ACC112 (cell line): ENCODE measurements around the gene ID4.

Source experiments
- H2AFZ ChIP-seq: fragments of 200-600 bp; sonication (generic); one replicate; pipeline ENCODE4 v1.6.0; 2017; ENCODE audit warnings: antibody characterized with exemption, low read length; ENCODE audit not compliant: unreplicated experiment
- H3K27ac ChIP-seq: fragments of 200-600 bp; sonication (generic); 2 replicates; pipeline ENCODE4 v1.5.1; 2014; ENCODE audit warnings: low read depth, mild to moderate bottlenecking, antibody characterized with exemption, low read length, moderate library complexity
- H3K27me3 ChIP-seq: fragments of 200-600 bp; sonication (generic); 2 replicates; pipeline ENCODE4 v1.6.1; 2014; ENCODE audit warnings: mild to moderate bottlenecking, antibody characterized with exemption, low read length, moderate library complexity, mixed read lengths; ENCODE audit not compliant: insufficient read depth
- H3K36me3 ChIP-seq: fragments of 200-600 bp; sonication (generic); 2 replicates; pipeline ENCODE4 v1.6.1; 2016; ENCODE audit warnings: mild to moderate bottlenecking, antibody characterized with exemption, low read length, moderate library complexity, mixed read lengths; ENCODE audit not compliant: insufficient read depth
- H3K4me1 ChIP-seq: fragments of 200-600 bp; sonication (generic); one replicate; pipeline ENCODE4 v1.6.1; 2016; ENCODE audit warnings: low read length, mixed read lengths; ENCODE audit not compliant: insufficient read depth, unreplicated experiment, control insufficient read depth
- H3K4me3 ChIP-seq: fragments of 200-600 bp; sonication (generic); 2 replicates; pipeline ENCODE4 v1.5.1; 2014; ENCODE audit warnings: mild to moderate bottlenecking, low read depth, low read length
- H3K79me2 ChIP-seq: fragments of 200-600 bp; sonication (generic); one replicate; pipeline ENCODE4 v1.6.0; 2016; ENCODE audit warnings: low read length; ENCODE audit not compliant: control insufficient read depth, unreplicated experiment, insufficient read depth

ID4 gene

GRCh38 chr6:19833947-19834346 is 3.2 kb upstream of the ID4 start:
- Histone ChIP-seq H3K79me2 (no peaks in the 10 kb centered on the region), H3K27ac (no peak overlapping the region), H2AFZ (no peak overlapping the region)

GRCh38 chr6:19834858-19835257 is 2.3 kb upstream of the ID4 start:
- H3K79me2 ChIP-seq, result no peaks in the 10 kb centered on the region
- H3K4me3 ChIP-seq, result no peak overlapping the region
- H3K4me1 ChIP-seq, result no peaks in the 10 kb centered on the region
- no peak overlapping the region for H3K27ac ChIP-seq
- H2AFZ ChIP-seq, result no peak overlapping the region
- H3K27me3 ChIP-seq, result peaks cover 72% of the 10 kb centered on the region
- no peaks in the 10 kb centered on the region for H3K36me3 ChIP-seq

More at GRCh38 chr6:19833947-19834346, 3.2 kb upstream of the ID4 start:
- Histone ChIP-seq H3K4me3 (no peak overlapping the region), H3K27me3 (peaks cover 70% of the 10 kb centered on the region), H3K4me1 (no peaks in the 10 kb centered on the region), H3K36me3 (no peaks in the 10 kb centered on the region)

- Histone ChIP-seq H3K4me1 (no peaks in the 10 kb centered on the region), H2AFZ (no peak overlapping the region), H3K36me3 (no peaks in the 10 kb centered on the region), H3K27ac (no peak overlapping the region), H3K79me2 (no peaks in the 10 kb centered on the region), H3K27me3 (peaks cover 80% of the 10 kb centered on the region), H3K4me3 (no peak overlapping the region)
These were observed 1.6 kb upstream of the ID4 start for GRCh38 chr6:19835605-19836004.

- Histone ChIP-seq H3K27me3 (peaks cover 89% of the 10 kb centered on the region), H3K4me1 (no peaks in the 10 kb centered on the region), H3K36me3 (no peaks in the 10 kb centered on the region), H3K4me3 (peak overlapping the region; percentile 70), H3K27ac (no peak overlapping the region), H2AFZ (peak overlapping the region; percentile 70), H3K79me2 (no peaks in the 10 kb centered on the region)
These were observed 606 bp downstream of the ID4 start for GRCh38 chr6:19837511-19838441.

GRCh38 chr6:19838442-19839236 is 1.5 kb downstream of the ID4 start:
- Histone ChIP-seq H3K27me3 (peaks cover 90% of the 10 kb centered on the region), H3K27ac (no peak overlapping the region), H3K79me2 (no peaks in the 10 kb centered on the region), H3K36me3 (no peaks in the 10 kb centered on the region), H2AFZ (peak overlapping the region; percentile 70), H3K4me3 (peak overlapping the region; percentile 70), H3K4me1 (no peaks in the 10 kb centered on the region)

- no peak overlapping the region for H3K27ac ChIP-seq
- peaks cover 88% of the 10 kb centered on the region for H3K27me3 ChIP-seq
- H3K36me3 ChIP-seq, result no peaks in the 10 kb centered on the region
- no peaks in the 10 kb centered on the region for H3K79me2 ChIP-seq
- H2AFZ ChIP-seq, result no peak overlapping the region
- H3K4me1 ChIP-seq, result no peaks in the 10 kb centered on the region
- peak overlapping the region; percentile 70 for H3K4me3 ChIP-seq
These were observed 2.0 kb downstream of the ID4 start for GRCh38 chr6:19839237-19839546.

GRCh38 chr6:19839788-19840187 is 2.6 kb downstream of the ID4 start:
- H3K4me1 ChIP-seq, result no peaks in the 10 kb centered on the region
- no peak overlapping the region for H3K27ac ChIP-seq
- no peaks in the 10 kb centered on the region for H3K79me2 ChIP-seq
- H2AFZ ChIP-seq, result no peak overlapping the region
- H3K36me3 ChIP-seq, result no peaks in the 10 kb centered on the region
- H3K4me3 ChIP-seq, result no peak overlapping the region
- H3K27me3 ChIP-seq, result peaks cover 88% of the 10 kb centered on the region

GRCh38 chr6:19841181-19841580 is 4.0 kb downstream of the ID4 start:
- Histone ChIP-seq H3K79me2 (no peaks in the 10 kb centered on the region), H3K27me3 (peaks cover 75% of the 10 kb centered on the region), H2AFZ (no peak overlapping the region), H3K27ac (no peak overlapping the region), H3K4me3 (no peak overlapping the region), H3K4me1 (no peaks in the 10 kb centered on the region), H3K36me3 (no peaks in the 10 kb centered on the region)

GRCh38 chr6:19842030-19842615 is 5.0 kb downstream of the ID4 start:
- H2AFZ ChIP-seq, result no peak overlapping the region
- H3K79me2 ChIP-seq, result no peaks in the 10 kb centered on the region
- no peaks in the 10 kb centered on the region for H3K4me1 ChIP-seq
- H3K27me3 ChIP-seq, result peaks cover 67% of the 10 kb centered on the region
- H3K4me3 ChIP-seq, result no peak overlapping the region
- H3K36me3 ChIP-seq, result no peaks in the 10 kb centered on the region
- H3K27ac ChIP-seq, result no peak overlapping the region

- no peaks in the 10 kb centered on the region for H3K4me1 ChIP-seq
- no peaks in the 10 kb centered on the region for H3K36me3 ChIP-seq
- no peak overlapping the region for H2AFZ ChIP-seq
- H3K27me3 ChIP-seq, result peaks cover 44% of the 10 kb centered on the region
- H3K27ac ChIP-seq, result no peak overlapping the region
- no peaks in the 10 kb centered on the region for H3K79me2 ChIP-seq
- H3K4me3 ChIP-seq, result no peak overlapping the region
These were observed 7.5 kb downstream of the ID4 start for GRCh38 chr6:19844689-19845088.
